GM12873 (cell line): Measurements from ENCODE around the gene PLCB1.

Experiments
- CTCF ChIP-seq: IDR thresholded peaks from 2 replicates; pipeline ENCODE4 v1.5.1; 2012; ENCODE audit warnings: low read depth, mild to moderate bottlenecking, moderate library complexity, low read length, control low read depth; ENCODE audit not compliant: insufficient read depth; ENCODE audit errors: missing control alignments

Gene PLCB1

GRCh38 chr20:8918145-8918544 is 786.1 kb downstream of the PLCB1 start:
- TF ChIP-seq CTCF, result no peak

GRCh38 chr20:8924539-8924938 is 792.5 kb downstream of the PLCB1 start:
- TF ChIP-seq CTCF, result no peak

- TF ChIP-seq CTCF, result no peak
Measured at GRCh38 chr20:8930726-8931125, 798.7 kb downstream of the PLCB1 start.

GRCh38 chr20:8932192-8933165 is 800.4 kb downstream of the PLCB1 start:
- no peak for TF ChIP-seq CTCF

GRCh38 chr20:8933381-8933807 is 801.3 kb downstream of the PLCB1 start:
- TF ChIP-seq CTCF, result no peak

- no peak for TF ChIP-seq CTCF
Measured at GRCh38 chr20:8934362-8934761, 802.3 kb downstream of the PLCB1 start.
